H9 (cell line): ENCODE data around the gene NOL7. TPM values are rescaled to one million over a fixed set of nuclear protein-coding genes. Genes with fewer than 3 reads are reported as not detected.
A peak's percentile ranks its signal among the peaks of the same experiment; 100 is the strongest.

Source experiments
- DNase-seq: peaks from one replicate; pipeline ENCODE4 v3.0.0-alpha.2; 2017
- H2AFZ ChIP-seq: one replicate; pipeline ENCODE4 v1.6.1; 2013; ENCODE audit warnings: mild to moderate bottlenecking, low read length, control low read depth, moderate library complexity
- H2AK5ac ChIP-seq: 2 replicates; pipeline ENCODE4 v1.6.1; 2013; ENCODE audit warnings: low read length, control low read depth, mixed read lengths; ENCODE audit not compliant: insufficient read length
- H2BK120ac ChIP-seq: one replicate; pipeline ENCODE4 v1.6.1; 2013; ENCODE audit warnings: low read depth, mild to moderate bottlenecking, low read length, control low read depth, inconsistent platforms; ENCODE audit not compliant: poor library complexity, severe bottlenecking
- H2BK12ac ChIP-seq: 2 replicates; pipeline ENCODE4 v1.6.1; 2013; ENCODE audit warnings: low read length, control low read depth, mixed read lengths, low read depth; ENCODE audit not compliant: insufficient read length
- H2BK15ac ChIP-seq: 2 replicates; pipeline ENCODE4 v1.6.1; 2013; ENCODE audit warnings: low read depth, low read length, control low read depth
- H2BK20ac ChIP-seq: one replicate; pipeline ENCODE4 v1.6.1; 2013; ENCODE audit warnings: low read depth, mild to moderate bottlenecking, low read length, control low read depth, inconsistent platforms; ENCODE audit not compliant: poor library complexity, severe bottlenecking
- H2BK5ac ChIP-seq: 2 replicates; pipeline ENCODE4 v1.6.1; 2013; ENCODE audit warnings: low read length, control low read depth, mixed read lengths; ENCODE audit not compliant: insufficient read length
- H3K14ac ChIP-seq: 2 replicates; pipeline ENCODE4 v1.6.1; 2013; ENCODE audit warnings: low read length, control low read depth; ENCODE audit not compliant: insufficient read depth
- H3K18ac ChIP-seq: 2 replicates; pipeline ENCODE4 v1.6.1; 2013; ENCODE audit warnings: low read depth, mild to moderate bottlenecking, mixed read lengths, low read length, control low read depth; ENCODE audit not compliant: insufficient read length
- H3K23ac ChIP-seq: 2 replicates; pipeline ENCODE4 v1.6.1; 2013; ENCODE audit warnings: low read length, control low read depth, mixed read lengths, low read depth; ENCODE audit not compliant: insufficient read length
- H3K23me2 ChIP-seq: 2 replicates; pipeline ENCODE4 v1.6.1; 2013; ENCODE audit warnings: low read depth, mild to moderate bottlenecking, mixed read lengths, low read length, control low read depth; ENCODE audit not compliant: insufficient read length, poor library complexity, severe bottlenecking
- H3K27ac ChIP-seq: 2 replicates; pipeline ENCODE4 v1.5.1; 2013; ENCODE audit warnings: low read length, control low read depth, mixed read lengths, low read depth; ENCODE audit not compliant: insufficient read length
- H3K27me3 ChIP-seq: 2 replicates; pipeline ENCODE4 v1.6.1; 2013; ENCODE audit warnings: low read length, control low read depth, inconsistent platforms; ENCODE audit not compliant: insufficient read depth
- H3K4ac ChIP-seq: 2 replicates; pipeline ENCODE4 v1.6.1; 2013; ENCODE audit warnings: low read depth, mild to moderate bottlenecking, control low read depth, inconsistent platforms, low read length, moderate library complexity
- H3K4me1 ChIP-seq: 2 replicates; pipeline ENCODE4 v1.6.1; 2013; ENCODE audit warnings: low read length, control low read depth, inconsistent platforms; ENCODE audit not compliant: insufficient read depth
- H3K4me2 ChIP-seq: 2 replicates; pipeline ENCODE4 v1.6.1; 2013; ENCODE audit warnings: low read length, control low read depth, mixed read lengths; ENCODE audit not compliant: insufficient read length, insufficient read depth
- H3K56ac ChIP-seq: 2 replicates; pipeline ENCODE4 v1.6.1; 2013; ENCODE audit warnings: low read depth, mild to moderate bottlenecking, mixed read lengths, low read length, control low read depth; ENCODE audit not compliant: insufficient read length
- H3K79me1 ChIP-seq: 2 replicates; pipeline ENCODE4 v1.6.1; 2013; ENCODE audit warnings: low read depth, mild to moderate bottlenecking, moderate library complexity, low read length, control low read depth, inconsistent platforms; ENCODE audit not compliant: insufficient read depth, poor library complexity, severe bottlenecking
- H3K79me2 ChIP-seq: 2 replicates; pipeline ENCODE4 v1.6.1; 2013; ENCODE audit warnings: low read length, control low read depth, inconsistent platforms; ENCODE audit not compliant: insufficient read depth
- H3K9ac ChIP-seq: 2 replicates; pipeline ENCODE4 v1.6.1; 2013; ENCODE audit warnings: low read length, control low read depth, mixed read lengths; ENCODE audit not compliant: insufficient read length; ENCODE audit errors: extremely low read depth
- H3K9me3 ChIP-seq: one replicate; pipeline ENCODE4 v1.6.1; 2013; ENCODE audit warnings: low read depth, low read length, inconsistent platforms; ENCODE audit not compliant: control insufficient read depth
- H3T11ph ChIP-seq: one replicate; pipeline ENCODE4 v1.6.1; 2013; ENCODE audit warnings: mild to moderate bottlenecking, low read length, control low read depth, inconsistent platforms
- H4K20me1 ChIP-seq: one replicate; pipeline ENCODE4 v1.6.1; 2013; ENCODE audit not compliant: control insufficient read depth, insufficient read length, insufficient read depth
- H4K5ac ChIP-seq: 2 replicates; pipeline ENCODE4 v1.6.1; 2013; ENCODE audit warnings: low read depth, mild to moderate bottlenecking, mixed read lengths, low read length, control low read depth; ENCODE audit not compliant: insufficient read length
- H4K8ac ChIP-seq: replicated peaks from 2 replicates; pipeline ENCODE4 v1.6.1; 2013; ENCODE audit warnings: low read length, control low read depth, mixed read lengths, low read depth; ENCODE audit not compliant: insufficient read length
- H4K91ac ChIP-seq: 2 replicates; pipeline ENCODE4 v1.6.1; 2013; ENCODE audit warnings: low read depth, mild to moderate bottlenecking, moderate library complexity, mixed read lengths, low read length, control low read depth; ENCODE audit not compliant: insufficient read length
- H3K27ac Mint-ChIP-seq, 3 experiments: 2 replicates in 2 of 3; 3 replicates in 1 of 3; pipeline ENCODE4 v1.8.0; 2020 to 2021; ENCODE audit warnings: mixed read lengths in 3 of 3, mild to moderate bottlenecking in 1 of 3, moderate library complexity in 1 of 3
- H3K27me3 Mint-ChIP-seq: 2 replicates; pipeline ENCODE4 v1.8.0; 2021; ENCODE audit warnings: low read depth, mild to moderate bottlenecking, moderate library complexity, mixed read lengths
- H3K36me3 Mint-ChIP-seq, 3 experiments: 2 replicates in 2 of 3; 3 replicates in 1 of 3; pipeline ENCODE4 v1.8.0; 2020 to 2021; ENCODE audit warnings: low read depth in 3 of 3, mixed read lengths in 3 of 3; ENCODE audit not compliant: insufficient read depth in 1 of 3
- H3K4me1 Mint-ChIP-seq, 2 experiments: 2 replicates each; pipeline ENCODE4 v1.8.0; 2020; ENCODE audit warnings: mixed read lengths in 2 of 2
- H3K4me3 Mint-ChIP-seq, 2 experiments: 2 replicates in 1 of 2; 3 replicates in 1 of 2; pipeline ENCODE4 v1.8.0; 2020 to 2021; ENCODE audit warnings: mild to moderate bottlenecking in 2 of 2, mixed read lengths in 2 of 2, moderate library complexity in 1 of 2
- H3K9me3 Mint-ChIP-seq, 2 experiments: 2 replicates in 1 of 2; 3 replicates in 1 of 2; pipeline ENCODE4 v1.8.0; 2020; ENCODE audit warnings: mild to moderate bottlenecking in 2 of 2, mixed read lengths in 2 of 2, moderate library complexity in 1 of 2
- CTCF ChIP-seq: fragments of 200-600 bp; sonication (generic); conservative IDR thresholded peaks from 3 replicates; pipeline ENCODE4 v1.8.0; 2021; ENCODE audit warnings: antibody characterized with exemption, mild to moderate bottlenecking
- WGBS: extraction: QIAGEN DNeasy Blood & Tissue Kit; methylation state at CpG from one replicate; pipeline ENCODE4 v1.1.7; 2013; ENCODE audit warnings: missing lambda C conversion rate, low lambda C conversion rate, mixed read lengths; ENCODE audit not compliant: insufficient read length; ENCODE audit errors: extremely low coverage; 5-methylcytosine and 5-hydroxymethylcytosine counted together
- total RNA-seq: library from RNA; stranded (reverse); gene quantifications from 2 replicates; pipeline ENCODE4 v1.2.1, GENCODE V29; 2021

The NOL7 gene
- total RNA-seq, 1 experiment from 2014 or later: 72.1 TPM

- H3K27ac Mint-ChIP-seq: peak overlapping the region in 2 of 3 experiments; percentile 91 to 97; a peak in 5 of 7 replicates
- no peaks in the 10 kb centered on the region for H3K9me3 ChIP-seq
- H2BK120ac ChIP-seq: no peak overlapping the region
- no peak overlapping the region for H3K4ac ChIP-seq
- H3K4me3 Mint-ChIP-seq: peak overlapping the region; percentile 99 to 100
- H2BK5ac ChIP-seq: no peak overlapping the region
- H3K27me3 ChIP-seq: no peaks in the 10 kb centered on the region
- no peak overlapping the region for H4K91ac ChIP-seq
- peak overlapping the region; percentile 69 for H3K14ac ChIP-seq
- no peak overlapping the region for H2BK15ac ChIP-seq
- H3K4me1 Mint-ChIP-seq: peaks cover 18 to 24% of the 10 kb centered on the region in 2 experiments
- H3K4me2 ChIP-seq: peak overlapping the region; percentile 61
- no peak overlapping the region for H2AFZ ChIP-seq
- H3T11ph ChIP-seq: no peak overlapping the region
- no peak overlapping the region for H3K23ac ChIP-seq
- H3K36me3 Mint-ChIP-seq: peaks cover 7 to 41% (median 26%) of the 10 kb centered on the region in 3 experiments; a peak in 6 of 7 replicates
- H3K9me3 Mint-ChIP-seq: no peaks in the 10 kb centered on the region; a peak in 1 of 5 replicates
- H3K4me1 ChIP-seq: no peaks in the 10 kb centered on the region
- no peak overlapping the region for H2BK20ac ChIP-seq
- H3K27me3 Mint-ChIP-seq: peaks cover 3% of the 10 kb centered on the region; the same call in 1 of the 2 replicates
- H3K56ac ChIP-seq: no peak overlapping the region
- H4K8ac ChIP-seq: no peak overlapping the region
- no peak overlapping the region for H2AK5ac ChIP-seq
- peaks cover 4% of the 10 kb centered on the region; the same call in 1 of the 2 replicates for H3K79me2 ChIP-seq
- peak overlapping the region; percentile 85 for H3K18ac ChIP-seq
- H3K27ac ChIP-seq: no peak overlapping the region
- peaks cover 3% of the 10 kb centered on the region for H3K79me1 ChIP-seq
- H3K9ac ChIP-seq: peak overlapping the region; percentile 88
- H2BK12ac ChIP-seq: no peak overlapping the region
- DNase-seq: no peak
- TF ChIP-seq CTCF: no peak
- peak overlapping the region; percentile 31 for H4K5ac ChIP-seq
- no peaks in the 10 kb centered on the region for H4K20me1 ChIP-seq
- no CpG with 5 or more reads among the region's 38 CpGs for WGBS
- H3K23me2 ChIP-seq: peaks cover 8% of the 10 kb centered on the region
These were observed 809 bp upstream of the NOL7 start for GRCh38 chr6:13614126-13614925.
